H9 (cell line): Measurements from ENCODE around the gene COMMD1. TPM values are rescaled to one million over a fixed set of nuclear protein-coding genes. Genes with fewer than 3 reads are reported as not detected.

Source experiments
- DNase-seq: peaks from one replicate; pipeline ENCODE4 v3.0.0-alpha.2; 2017
- H2AFZ ChIP-seq: one replicate; pipeline ENCODE4 v1.6.1; 2013; ENCODE audit warnings: mild to moderate bottlenecking, low read length, control low read depth, moderate library complexity
- H2AK5ac ChIP-seq: 2 replicates; pipeline ENCODE4 v1.6.1; 2013; ENCODE audit warnings: low read length, control low read depth, mixed read lengths; ENCODE audit not compliant: insufficient read length
- H2BK120ac ChIP-seq: one replicate; pipeline ENCODE4 v1.6.1; 2013; ENCODE audit warnings: low read depth, mild to moderate bottlenecking, low read length, control low read depth, inconsistent platforms; ENCODE audit not compliant: poor library complexity, severe bottlenecking
- H2BK12ac ChIP-seq: 2 replicates; pipeline ENCODE4 v1.6.1; 2013; ENCODE audit warnings: low read length, control low read depth, mixed read lengths, low read depth; ENCODE audit not compliant: insufficient read length
- H2BK15ac ChIP-seq: 2 replicates; pipeline ENCODE4 v1.6.1; 2013; ENCODE audit warnings: low read depth, low read length, control low read depth
- H2BK20ac ChIP-seq: one replicate; pipeline ENCODE4 v1.6.1; 2013; ENCODE audit warnings: low read depth, mild to moderate bottlenecking, low read length, control low read depth, inconsistent platforms; ENCODE audit not compliant: poor library complexity, severe bottlenecking
- H2BK5ac ChIP-seq: 2 replicates; pipeline ENCODE4 v1.6.1; 2013; ENCODE audit warnings: low read length, control low read depth, mixed read lengths; ENCODE audit not compliant: insufficient read length
- H3K14ac ChIP-seq: 2 replicates; pipeline ENCODE4 v1.6.1; 2013; ENCODE audit warnings: low read length, control low read depth; ENCODE audit not compliant: insufficient read depth
- H3K18ac ChIP-seq: 2 replicates; pipeline ENCODE4 v1.6.1; 2013; ENCODE audit warnings: low read depth, mild to moderate bottlenecking, mixed read lengths, low read length, control low read depth; ENCODE audit not compliant: insufficient read length
- H3K23ac ChIP-seq: 2 replicates; pipeline ENCODE4 v1.6.1; 2013; ENCODE audit warnings: low read length, control low read depth, mixed read lengths, low read depth; ENCODE audit not compliant: insufficient read length
- H3K23me2 ChIP-seq: 2 replicates; pipeline ENCODE4 v1.6.1; 2013; ENCODE audit warnings: low read depth, mild to moderate bottlenecking, mixed read lengths, low read length, control low read depth; ENCODE audit not compliant: insufficient read length, poor library complexity, severe bottlenecking
- H3K27ac ChIP-seq: 2 replicates; pipeline ENCODE4 v1.5.1; 2013; ENCODE audit warnings: low read length, control low read depth, mixed read lengths, low read depth; ENCODE audit not compliant: insufficient read length
- H3K27me3 ChIP-seq: 2 replicates; pipeline ENCODE4 v1.6.1; 2013; ENCODE audit warnings: low read length, control low read depth, inconsistent platforms; ENCODE audit not compliant: insufficient read depth
- H3K4ac ChIP-seq: 2 replicates; pipeline ENCODE4 v1.6.1; 2013; ENCODE audit warnings: low read depth, mild to moderate bottlenecking, control low read depth, inconsistent platforms, low read length, moderate library complexity
- H3K4me1 ChIP-seq: 2 replicates; pipeline ENCODE4 v1.6.1; 2013; ENCODE audit warnings: low read length, control low read depth, inconsistent platforms; ENCODE audit not compliant: insufficient read depth
- H3K4me2 ChIP-seq: 2 replicates; pipeline ENCODE4 v1.6.1; 2013; ENCODE audit warnings: low read length, control low read depth, mixed read lengths; ENCODE audit not compliant: insufficient read length, insufficient read depth
- H3K56ac ChIP-seq: 2 replicates; pipeline ENCODE4 v1.6.1; 2013; ENCODE audit warnings: low read depth, mild to moderate bottlenecking, mixed read lengths, low read length, control low read depth; ENCODE audit not compliant: insufficient read length
- H3K79me1 ChIP-seq: 2 replicates; pipeline ENCODE4 v1.6.1; 2013; ENCODE audit warnings: low read depth, mild to moderate bottlenecking, moderate library complexity, low read length, control low read depth, inconsistent platforms; ENCODE audit not compliant: insufficient read depth, poor library complexity, severe bottlenecking
- H3K79me2 ChIP-seq: 2 replicates; pipeline ENCODE4 v1.6.1; 2013; ENCODE audit warnings: low read length, control low read depth, inconsistent platforms; ENCODE audit not compliant: insufficient read depth
- H3K9ac ChIP-seq: 2 replicates; pipeline ENCODE4 v1.6.1; 2013; ENCODE audit warnings: low read length, control low read depth, mixed read lengths; ENCODE audit not compliant: insufficient read length; ENCODE audit errors: extremely low read depth
- H3K9me3 ChIP-seq: one replicate; pipeline ENCODE4 v1.6.1; 2013; ENCODE audit warnings: low read depth, low read length, inconsistent platforms; ENCODE audit not compliant: control insufficient read depth
- H3T11ph ChIP-seq: one replicate; pipeline ENCODE4 v1.6.1; 2013; ENCODE audit warnings: mild to moderate bottlenecking, low read length, control low read depth, inconsistent platforms
- H4K20me1 ChIP-seq: one replicate; pipeline ENCODE4 v1.6.1; 2013; ENCODE audit not compliant: control insufficient read depth, insufficient read length, insufficient read depth
- H4K5ac ChIP-seq: 2 replicates; pipeline ENCODE4 v1.6.1; 2013; ENCODE audit warnings: low read depth, mild to moderate bottlenecking, mixed read lengths, low read length, control low read depth; ENCODE audit not compliant: insufficient read length
- H4K8ac ChIP-seq: replicated peaks from 2 replicates; pipeline ENCODE4 v1.6.1; 2013; ENCODE audit warnings: low read length, control low read depth, mixed read lengths, low read depth; ENCODE audit not compliant: insufficient read length
- H4K91ac ChIP-seq: 2 replicates; pipeline ENCODE4 v1.6.1; 2013; ENCODE audit warnings: low read depth, mild to moderate bottlenecking, moderate library complexity, mixed read lengths, low read length, control low read depth; ENCODE audit not compliant: insufficient read length
- H3K27ac Mint-ChIP-seq, 3 experiments: 2 replicates in 2 of 3; 3 replicates in 1 of 3; pipeline ENCODE4 v1.8.0; 2020 to 2021; ENCODE audit warnings: mixed read lengths in 3 of 3, mild to moderate bottlenecking in 1 of 3, moderate library complexity in 1 of 3
- H3K27me3 Mint-ChIP-seq: 2 replicates; pipeline ENCODE4 v1.8.0; 2021; ENCODE audit warnings: low read depth, mild to moderate bottlenecking, moderate library complexity, mixed read lengths
- H3K36me3 Mint-ChIP-seq, 3 experiments: 2 replicates in 2 of 3; 3 replicates in 1 of 3; pipeline ENCODE4 v1.8.0; 2020 to 2021; ENCODE audit warnings: low read depth in 3 of 3, mixed read lengths in 3 of 3; ENCODE audit not compliant: insufficient read depth in 1 of 3
- H3K4me1 Mint-ChIP-seq, 2 experiments: 2 replicates each; pipeline ENCODE4 v1.8.0; 2020; ENCODE audit warnings: mixed read lengths in 2 of 2
- H3K4me3 Mint-ChIP-seq, 2 experiments: 2 replicates in 1 of 2; 3 replicates in 1 of 2; pipeline ENCODE4 v1.8.0; 2020 to 2021; ENCODE audit warnings: mild to moderate bottlenecking in 2 of 2, mixed read lengths in 2 of 2, moderate library complexity in 1 of 2
- H3K9me3 Mint-ChIP-seq, 2 experiments: 2 replicates in 1 of 2; 3 replicates in 1 of 2; pipeline ENCODE4 v1.8.0; 2020; ENCODE audit warnings: mild to moderate bottlenecking in 2 of 2, mixed read lengths in 2 of 2, moderate library complexity in 1 of 2
- CTCF ChIP-seq: fragments of 200-600 bp; sonication (generic); conservative IDR thresholded peaks from 3 replicates; pipeline ENCODE4 v1.8.0; 2021; ENCODE audit warnings: antibody characterized with exemption, mild to moderate bottlenecking
- WGBS: extraction: QIAGEN DNeasy Blood & Tissue Kit; methylation state at CpG from one replicate; pipeline ENCODE4 v1.1.7; 2013; ENCODE audit warnings: missing lambda C conversion rate, low lambda C conversion rate, mixed read lengths; ENCODE audit not compliant: insufficient read length; ENCODE audit errors: extremely low coverage; 5-methylcytosine and 5-hydroxymethylcytosine counted together
- total RNA-seq: library from RNA; stranded (reverse); gene quantifications from 2 replicates; pipeline ENCODE4 v1.2.1, GENCODE V29; 2021

The COMMD1 gene
- total RNA-seq, 1 experiment from 2014 or later = 31.5 TPM

DNA sequence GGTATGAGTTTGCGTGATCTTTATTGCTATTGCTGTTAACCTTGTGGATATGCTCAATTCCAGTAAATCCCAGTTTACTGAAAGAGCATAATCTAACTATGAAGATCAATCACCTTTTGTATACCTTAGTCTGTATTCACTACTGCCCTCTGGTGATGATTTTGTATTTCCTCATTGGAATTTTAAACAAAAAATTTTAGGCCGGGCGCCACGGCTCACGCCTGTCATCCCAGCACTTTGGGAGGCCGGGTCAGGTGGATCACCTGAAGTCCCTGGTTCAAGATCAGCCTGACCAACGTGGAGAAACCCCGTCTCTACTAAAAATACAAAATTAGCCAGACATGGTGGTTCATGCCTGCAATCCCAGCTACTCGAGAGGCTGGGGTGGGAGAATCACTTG lies 5.1 kb downstream of the COMMD1 start:
- no peak overlapping the region for H3K9ac ChIP-seq
- peaks cover 6% of the 10 kb centered on the region for H3K23me2 ChIP-seq
- no peak overlapping the region for H3K18ac ChIP-seq
- no peak overlapping the region for H3T11ph ChIP-seq
- Mint-ChIP-seq H3K36me3 (0 out of 7 replicates have a peak, but pooled peaks cover 0 to 2% (median 0%) of the 10 kb centered on the region in 3 experiments), H3K4me3 (no peak overlapping the region), H3K9me3 (no peaks in the 10 kb centered on the region), H3K27ac (no peak overlapping the region), H3K27me3 (no peaks in the 10 kb centered on the region), H3K4me1 (peaks cover 3 to 5% of the 10 kb centered on the region in 2 experiments; a peak in 3 of 4 replicates)
- no peak overlapping the region for H3K56ac ChIP-seq
- no peaks in the 10 kb centered on the region for H3K79me2 ChIP-seq
- no peak overlapping the region for H3K4ac ChIP-seq
- no peaks in the 10 kb centered on the region for H3K27me3 ChIP-seq
- TF ChIP-seq CTCF = peak; percentile 52
- no peak overlapping the region for H2BK12ac ChIP-seq
- H3K4me1 ChIP-seq = no peaks in the 10 kb centered on the region
- H2AFZ ChIP-seq = no peak overlapping the region
- H4K20me1 ChIP-seq = no peaks in the 10 kb centered on the region
- H2AK5ac ChIP-seq = no peak overlapping the region
- H4K8ac ChIP-seq = no peak overlapping the region
- H2BK20ac ChIP-seq = no peak overlapping the region
- no peak overlapping the region for H2BK120ac ChIP-seq
- H3K27ac ChIP-seq = no peak overlapping the region
- no peak overlapping the region for H2BK15ac ChIP-seq
- no peak overlapping the region for H3K23ac ChIP-seq
- H4K5ac ChIP-seq = no peak overlapping the region
- no peak for DNase-seq
- no peaks in the 10 kb centered on the region for H3K79me1 ChIP-seq
- no peak overlapping the region for H3K14ac ChIP-seq
- H4K91ac ChIP-seq = no peak overlapping the region
- no peak overlapping the region for H3K4me2 ChIP-seq
- H2BK5ac ChIP-seq = no peak overlapping the region
- no peaks in the 10 kb centered on the region for H3K9me3 ChIP-seq
- WGBS = no CpG with 5 or more reads among the region's 9 CpGs
